B cell (primary cell): ENCODE measurements around the gene SANBR. TPM values are rescaled to one million over a fixed set of nuclear protein-coding genes. Genes with fewer than 3 reads are reported as not detected.

Experiments
- ATAC-seq: fragments of 200-7000 bp; cut with Tn5 transposase; one replicate; pipeline ENCODE4 v1.10.0; 2021; ENCODE audit warnings: low read depth, mild to moderate bottlenecking, moderate number of reproducible peaks, moderate library complexity
- CTCF ChIA-PET: fragments of 350-600 bp; sonication (Branson Sonifier 250); formaldehyde crosslinking; loops from one replicate; lab custom pipeline; 2021; ENCODE audit warnings: antibody characterized with exemption, inconsistent platforms; lab: Charles Lee
- POLR2A ChIA-PET: fragments of 350-600 bp; sonication (Branson Sonifier 250); formaldehyde crosslinking; loops from one replicate; lab custom pipeline; 2021; ENCODE audit warnings: antibody characterized with exemption; lab: Charles Lee
- DNase-seq: peaks from one replicate; pipeline ENCODE4 v3.0.0; 2013
- H2AFZ ChIP-seq: 2 replicates; pipeline ENCODE4 v1.6.1; 2012; ENCODE audit warnings: mild to moderate bottlenecking, low read depth, low read length; ENCODE audit not compliant: insufficient read depth, poor library complexity, severe bottlenecking
- H3K27ac ChIP-seq, 2 donors: 1 replicate in 1 of 2; 2 replicates in 1 of 2; pipeline ENCODE4 v1.5.1; 2012 to 2013; ENCODE audit warnings: low read length in 2 of 2, mild to moderate bottlenecking in 2 of 2, moderate library complexity in 1 of 2
- H3K27me3 ChIP-seq, 4 experiments: fragments of 200-600 bp in 1 of 4; sonication (generic) in 1 of 4; replicated peaks in 1 of 4; 1 replicate in 2 of 4; 2 replicates in 2 of 4; pipeline versions ENCODE4 v1.6.1 to v1.7.0; 2013 to 2016; ENCODE audit warnings: low read length in 3 of 4, mild to moderate bottlenecking in 2 of 4, mixed read lengths in 1 of 4, moderate library complexity in 1 of 4; ENCODE audit not compliant: insufficient read depth in 4 of 4, control insufficient read depth in 3 of 4; ENCODE audit errors: control extremely low read depth in 1 of 4
- H3K36me3 ChIP-seq, 2 experiments: replicated peaks in 1 of 2; 1 replicate in 1 of 2; 2 replicates in 1 of 2; pipeline versions ENCODE4 v1.6.1 to v1.7.1; 2013; ENCODE audit warnings: low read length in 1 of 2; ENCODE audit not compliant: insufficient read depth in 2 of 2, control insufficient read depth in 1 of 2; ENCODE audit errors: control extremely low read depth in 1 of 2, extremely low read depth in 1 of 2
- H3K4me1 ChIP-seq, 2 donors: fragments of 200-600 bp in 1 of 2; sonication (generic) in 1 of 2; 1 replicate in 1 of 2; 2 replicates in 1 of 2; pipeline versions ENCODE4 v1.5.1 to v1.6.1; 2013 to 2017; ENCODE audit warnings: low read length in 2 of 2; ENCODE audit not compliant: control insufficient read depth in 2 of 2, insufficient read depth in 2 of 2
- H3K4me2 ChIP-seq: replicated peaks from 2 replicates; pipeline ENCODE3; 2012; ENCODE audit warnings: mild to moderate bottlenecking, low read depth, low read length; ENCODE audit not compliant: poor library complexity, severe bottlenecking
- H3K4me3 ChIP-seq, 5 experiments: fragments of 200-600 bp in 1 of 5; sonication (generic) in 1 of 5; 1 replicate in 3 of 5; 2 replicates in 2 of 5; pipeline versions ENCODE4 v1.5.1 to v1.7.0; 2011 to 2016; ENCODE audit warnings: low read length in 4 of 5, mild to moderate bottlenecking in 4 of 5, low read depth in 2 of 5, control low read depth in 1 of 5, moderate library complexity in 1 of 5; ENCODE audit not compliant: insufficient read depth in 1 of 5; ENCODE audit errors: control extremely low read depth in 1 of 5, extremely low read depth in 1 of 5
- H3K79me2 ChIP-seq: fragments of 200-600 bp; sonication (generic); one replicate; pipeline ENCODE4 v1.6.0; 2016; ENCODE audit warnings: low read length; ENCODE audit not compliant: control insufficient read depth, insufficient read depth
- H3K9ac ChIP-seq: fragments of 200-600 bp; sonication (generic); 2 replicates; pipeline ENCODE4 v1.6.1; 2017; ENCODE audit warnings: mild to moderate bottlenecking, low read length, moderate library complexity
- H3K9me3 ChIP-seq, 3 donors: one replicate each; pipeline versions ENCODE4 v1.6.1 to v1.7.1; 2013; ENCODE audit warnings: low read length in 2 of 3; ENCODE audit not compliant: control insufficient read depth in 2 of 3, insufficient read depth in 1 of 3; ENCODE audit errors: control extremely low read depth in 1 of 3
- H4K20me1 ChIP-seq: 2 replicates; pipeline ENCODE4 v1.6.0; 2012; ENCODE audit warnings: mild to moderate bottlenecking, low read length; ENCODE audit not compliant: insufficient read depth, control insufficient read depth, poor library complexity, severe bottlenecking
- H3K27ac Mint-ChIP-seq: one replicate; pipeline ENCODE4 v1.8.0; 2021; ENCODE audit warnings: mixed read lengths
- H3K27me3 Mint-ChIP-seq: one replicate; pipeline ENCODE4 v1.8.0; 2021; ENCODE audit warnings: mixed read lengths
- H3K4me1 Mint-ChIP-seq: one replicate; pipeline ENCODE4 v1.8.0; 2021; ENCODE audit warnings: mixed read lengths
- H3K4me3 Mint-ChIP-seq: one replicate; pipeline ENCODE4 v1.8.0; 2021; ENCODE audit warnings: mixed read lengths
- H3K9me3 Mint-ChIP-seq: one replicate; pipeline ENCODE4 v1.8.0; 2022; ENCODE audit warnings: mixed read lengths; ENCODE audit not compliant: insufficient read depth
- EZH2 ChIP-seq: IDR thresholded peaks from 2 replicates; pipeline ENCODE4 v1.6.1; 2012; ENCODE audit warnings: borderline replicate concordance, low read depth, mild to moderate bottlenecking, moderate library complexity, low read length; ENCODE audit not compliant: insufficient read depth, poor library complexity, severe bottlenecking
- WGBS: methylation state at CpG from one replicate; pipeline ENCODE4 v1.1.5; 2013; ENCODE audit warnings: missing lambda C conversion rate; ENCODE audit not compliant: insufficient coverage; 5-methylcytosine and 5-hydroxymethylcytosine counted together
- intact Hi-C: fragments of 100-400 bp; cut with micrococcal nuclease; formaldehyde crosslinking; loops from one replicate; pipeline ENCODE4 v1.10.0; 2022
- polyA plus RNA-seq: library from polyadenylated mRNA; depleted of rRNA; stranded (reverse); fragments of >200 nt; gene quantifications from 2 replicates; pipeline ENCODE4 v1.2.3, GENCODE V29; 2012
- total RNA-seq, 2 donors: library from RNA; stranded (reverse); fragments of 120-200 nt in 1 of 2; gene quantifications; 1 replicate in 1 of 2; 2 replicates in 1 of 2; pipeline versions ENCODE4 v1.2.3 to v1.2.4, GENCODE V29; 2013 to 2022
- TF ChIP-seq, protein P1 (sequence below): fragments of 200-600 bp; IDR thresholded peaks from one replicate; pipeline ENCODE4 v1.8.0; 2022; ENCODE audit warnings: antibody characterized with exemption, mild to moderate bottlenecking

The SANBR gene
- total and polyA plus RNA-seq, 2 donors (not counting 1 experiment from before 2014, with no cell fraction given), result 2.5 to 6.6 TPM

DNA sequence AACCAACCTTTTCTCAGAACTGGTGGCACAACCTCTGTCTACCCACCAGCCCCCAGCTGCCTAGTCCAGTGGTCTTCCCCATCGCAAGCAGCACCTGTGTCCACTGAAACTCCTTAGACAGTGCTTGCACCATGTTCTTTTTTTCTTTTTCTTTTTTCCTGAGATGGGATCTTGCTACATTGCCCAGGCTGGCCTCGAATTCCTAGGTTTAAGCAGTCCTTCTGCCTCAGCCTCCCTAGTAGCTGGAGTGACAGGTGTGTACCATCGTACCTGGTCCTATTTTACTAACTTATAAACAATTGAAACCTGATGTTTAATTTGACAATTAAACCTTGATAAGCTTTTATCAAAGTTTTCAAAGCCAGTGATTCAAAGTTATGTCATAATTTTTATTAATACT is 30.8 kb downstream of the SANBR start:
- POLR2A ChIA-PET, result no interaction called here
- no peak overlapping the region for H3K4me3 Mint-ChIP-seq
- CTCF ChIA-PET, result no interaction called here

DNA sequence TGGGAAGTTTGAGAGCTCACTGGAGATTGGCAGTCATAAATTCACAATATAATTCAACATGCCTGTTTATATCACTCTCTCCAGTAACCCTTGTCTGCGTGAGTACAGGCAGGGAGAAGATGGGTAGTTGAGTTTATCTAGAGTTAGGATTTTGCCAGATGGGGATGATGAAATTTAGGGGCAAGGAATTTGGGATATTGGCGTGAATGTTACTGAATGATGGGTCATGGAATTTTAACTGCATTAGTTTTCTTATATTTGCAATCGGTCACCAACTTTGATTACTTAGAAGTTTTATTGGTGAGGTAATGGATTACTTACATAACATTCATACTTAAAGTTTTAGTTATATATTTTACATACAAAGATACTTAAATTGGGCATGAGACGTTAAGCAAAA is 35.1 kb downstream of the SANBR start:
- no peak overlapping the region for H3K9ac ChIP-seq
- Mint-ChIP-seq H3K27ac (no peak overlapping the region), H3K9me3 (no peaks in the 10 kb centered on the region), H3K27me3 (no peaks in the 10 kb centered on the region), H3K4me1 (no peaks in the 10 kb centered on the region), H3K4me3 (no peak overlapping the region)
- H2AFZ ChIP-seq, result no peak overlapping the region
- DNase-seq (no peak), ATAC-seq (no peak)
- H3K36me3 ChIP-seq, result no peaks in the 10 kb centered on the region
- H3K4me1 ChIP-seq, result no peaks in the 10 kb centered on the region
- H3K4me3 ChIP-seq, result no peak overlapping the region
- no peak overlapping the region for H3K4me2 ChIP-seq
- no peak overlapping the region for H3K27ac ChIP-seq
- no peaks in the 10 kb centered on the region for H3K79me2 ChIP-seq
- H4K20me1 ChIP-seq, result no peaks in the 10 kb centered on the region
- no peaks in the 10 kb centered on the region for H3K9me3 ChIP-seq
- TF ChIP-seq EZH2, result no peak
- TF ChIP-seq, protein P1, sequence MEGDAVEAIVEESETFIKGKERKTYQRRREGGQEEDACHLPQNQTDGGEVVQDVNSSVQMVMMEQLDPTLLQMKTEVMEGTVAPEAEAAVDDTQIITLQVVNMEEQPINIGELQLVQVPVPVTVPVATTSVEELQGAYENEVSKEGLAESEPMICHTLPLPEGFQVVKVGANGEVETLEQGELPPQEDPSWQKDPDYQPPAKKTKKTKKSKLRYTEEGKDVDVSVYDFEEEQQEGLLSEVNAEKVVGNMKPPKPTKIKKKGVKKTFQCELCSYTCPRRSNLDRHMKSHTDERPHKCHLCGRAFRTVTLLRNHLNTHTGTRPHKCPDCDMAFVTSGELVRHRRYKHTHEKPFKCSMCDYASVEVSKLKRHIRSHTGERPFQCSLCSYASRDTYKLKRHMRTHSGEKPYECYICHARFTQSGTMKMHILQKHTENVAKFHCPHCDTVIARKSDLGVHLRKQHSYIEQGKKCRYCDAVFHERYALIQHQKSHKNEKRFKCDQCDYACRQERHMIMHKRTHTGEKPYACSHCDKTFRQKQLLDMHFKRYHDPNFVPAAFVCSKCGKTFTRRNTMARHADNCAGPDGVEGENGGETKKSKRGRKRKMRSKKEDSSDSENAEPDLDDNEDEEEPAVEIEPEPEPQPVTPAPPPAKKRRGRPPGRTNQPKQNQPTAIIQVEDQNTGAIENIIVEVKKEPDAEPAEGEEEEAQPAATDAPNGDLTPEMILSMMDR, result no peak
- POLR2A ChIA-PET, result no interaction called here
- H3K27me3 ChIP-seq, result no peaks in the 10 kb centered on the region
- intact Hi-C loops, result no loop called here
- WGBS, result no CpG with 5 or more reads among the region's 4 CpGs
- CTCF ChIA-PET, result no interaction called here

More for the DNA sequence above, 30.8 kb downstream of the SANBR start:
- no peaks in the 10 kb centered on the region for H3K27me3 Mint-ChIP-seq
- H3K36me3 ChIP-seq, result no peaks in the 10 kb centered on the region
- ATAC-seq (no peak), DNase-seq (no peak)
- H3K4me3 ChIP-seq, result no peak overlapping the region
- WGBS, result 92% methylated on average over 2 of the region's 3 CpGs
- intact Hi-C loops, result no loop called here
- H3K27me3 ChIP-seq, result no peaks in the 10 kb centered on the region
- H3K27ac ChIP-seq, result no peak overlapping the region
- no peak overlapping the region for H3K4me2 ChIP-seq
- no peaks in the 10 kb centered on the region for H3K9me3 Mint-ChIP-seq
- H3K4me1 Mint-ChIP-seq, result no peaks in the 10 kb centered on the region
- H3K9me3 ChIP-seq, result no peaks in the 10 kb centered on the region
- H3K27ac Mint-ChIP-seq, result no peak overlapping the region
- no peaks in the 10 kb centered on the region for H3K4me1 ChIP-seq
- H3K9ac ChIP-seq, result no peak overlapping the region
- H3K79me2 ChIP-seq, result no peaks in the 10 kb centered on the region
- TF ChIP-seq EZH2, result no peak
- TF ChIP-seq, protein P1, result no peak
- no peak overlapping the region for H2AFZ ChIP-seq
- H4K20me1 ChIP-seq, result no peaks in the 10 kb centered on the region
